NK-92 (cell line): ENCODE measurements around the gene TM4SF20.
"Not testable (repeated sequence)": the region's sequence is repeated elsewhere in the genome, so short reads cannot be mapped to it uniquely, and the experiment has no call there.

ENCODE experiments used
- DNase-seq: peaks from one replicate; lab custom pipeline; 2025; ENCODE audit not compliant: unreplicated experiment; lab: John Stamatoyannopoulos, UW

Gene TM4SF20

DNA sequence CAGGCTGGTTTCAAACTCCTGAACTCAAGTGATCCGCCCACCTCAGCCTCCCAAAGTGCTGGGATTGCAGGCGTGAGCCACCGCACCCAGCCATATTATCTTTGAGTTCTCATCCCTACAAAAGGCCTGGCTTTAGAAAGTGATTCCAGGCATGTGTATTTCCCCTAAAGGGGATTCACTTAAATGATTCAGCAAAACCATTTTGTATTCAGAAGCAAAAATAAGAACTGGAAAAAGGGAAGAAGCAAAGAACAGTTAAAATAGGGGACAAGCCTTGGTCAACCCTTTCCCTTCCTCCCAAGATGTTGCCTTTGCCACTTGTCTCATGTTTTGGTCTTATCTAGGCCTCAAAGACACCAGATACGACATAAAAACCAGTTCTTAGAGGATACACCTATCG, 10.5 kb downstream of the TM4SF20 start:
- DNase-seq, result no peak

DNA sequence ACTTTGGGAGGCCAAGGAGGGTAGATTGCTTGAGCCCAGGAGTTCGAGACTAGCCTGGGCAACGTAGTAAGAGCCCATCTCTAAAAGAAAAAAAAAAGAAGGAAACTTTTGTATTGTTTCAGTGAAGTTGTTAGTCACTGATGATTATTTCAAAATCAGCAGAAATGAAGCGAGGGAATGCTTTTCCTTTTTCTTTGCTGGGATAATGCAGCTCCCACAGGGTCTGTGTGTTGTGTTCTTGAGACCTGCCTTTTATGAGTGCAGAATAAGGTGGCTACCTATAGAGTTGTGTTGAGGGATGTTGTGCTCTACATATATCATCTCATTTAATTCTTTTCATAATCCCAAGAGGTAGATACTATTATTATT, 11.7 kb downstream of the TM4SF20 start:
- DNase-seq, result no peak

DNA sequence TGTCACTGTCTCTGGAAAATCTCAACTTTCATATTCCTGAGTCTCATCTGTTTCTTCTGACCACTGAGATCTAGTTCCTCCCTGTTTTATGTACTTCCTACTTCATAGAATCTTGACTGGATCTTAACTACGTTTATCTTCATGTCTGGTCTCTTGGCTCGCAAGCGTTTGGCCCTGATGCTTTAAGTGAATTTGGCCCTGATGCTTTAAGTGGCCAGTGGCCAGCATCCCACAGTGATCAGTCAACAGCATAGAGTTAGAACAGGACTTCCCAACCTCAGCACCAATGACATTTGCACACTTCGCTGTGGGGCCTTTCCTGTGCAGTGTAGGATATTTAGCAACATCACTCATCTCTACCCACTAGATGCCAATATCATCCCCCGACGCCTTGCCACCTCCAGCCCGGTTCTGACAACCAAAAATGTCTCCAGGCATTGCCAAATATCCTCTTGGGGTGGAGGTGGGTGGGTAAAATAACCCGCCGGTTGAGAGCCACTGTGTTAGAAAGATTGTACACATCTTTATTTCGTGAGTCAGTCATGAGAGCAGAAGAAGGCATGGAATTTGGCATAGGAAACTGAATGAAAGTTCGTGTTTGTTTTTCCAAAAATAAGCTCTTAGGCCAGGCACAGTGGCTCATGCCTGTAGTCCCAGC, 12.2 kb downstream of the TM4SF20 start:
- no peak for DNase-seq

DNA sequence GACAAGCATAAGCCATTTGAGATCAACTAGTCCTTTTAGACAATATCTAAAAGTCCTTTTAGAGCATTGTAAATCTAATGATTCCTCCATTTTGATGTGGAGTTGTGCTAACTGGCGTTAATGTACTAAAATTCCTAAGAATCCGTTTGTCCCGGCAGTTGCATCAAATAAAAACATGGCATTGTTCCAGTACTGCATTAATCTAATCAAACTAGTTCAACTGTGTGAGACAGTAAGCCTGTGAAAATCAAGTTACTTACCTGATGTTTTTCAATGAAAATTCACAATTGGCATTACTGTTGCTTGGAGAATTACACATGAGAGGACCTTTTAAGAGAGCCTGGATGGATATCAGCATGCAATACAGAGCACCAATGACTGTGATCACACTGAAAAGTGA, 13.3 kb downstream of the TM4SF20 start:
- no peak for DNase-seq

- not testable (repeated sequence) for DNase-seq
Measured at GRCh38 chr2:227364585-227365263, 14.4 kb downstream of the TM4SF20 start.

- no peak for DNase-seq
Measured at GRCh38 chr2:227363756-227364155, 15.3 kb downstream of the TM4SF20 start.

DNA sequence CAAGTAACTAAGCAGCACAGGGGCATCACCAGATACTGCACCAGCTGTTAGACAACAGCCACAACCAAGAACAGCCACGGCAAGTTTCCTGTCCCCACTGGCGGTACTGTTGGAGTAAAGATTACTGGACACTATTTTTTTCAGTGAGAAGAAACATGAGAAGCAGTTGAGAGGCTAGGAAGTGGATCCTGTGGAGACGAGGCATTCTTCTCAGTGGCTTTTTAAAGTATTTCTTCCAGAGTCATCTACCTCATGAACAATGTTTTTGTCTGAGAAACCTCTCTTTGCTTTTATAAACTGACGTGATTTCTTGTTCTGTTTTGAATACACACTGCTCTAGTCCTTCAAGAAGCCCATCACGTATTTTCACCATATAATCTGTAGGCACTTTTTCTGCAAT, 18.8 kb downstream of the TM4SF20 start:
- no peak for DNase-seq

DNA sequence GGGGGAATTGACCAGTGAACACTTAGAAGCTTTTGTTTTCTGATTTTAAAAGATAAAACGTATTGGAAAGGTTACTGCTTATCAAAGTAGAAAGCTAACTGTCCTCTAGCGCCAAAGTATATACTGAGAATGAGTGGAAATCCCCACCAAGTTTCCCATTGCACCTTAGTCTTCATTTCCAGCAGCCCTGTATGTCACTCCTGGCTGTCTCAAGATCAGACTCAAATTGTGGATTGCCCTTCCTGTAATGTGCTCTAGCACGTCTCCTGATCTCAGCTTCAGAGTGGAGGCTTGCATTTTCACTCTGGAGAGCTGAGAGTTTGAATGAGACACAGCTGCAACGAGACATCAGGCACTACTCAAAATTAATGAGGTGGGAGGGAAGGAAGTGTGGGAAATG, 27.5 kb downstream of the TM4SF20 start:
- DNase-seq, result no peak

- no peak for DNase-seq
Measured at GRCh38 chr2:227349989-227350612, 29.0 kb downstream of the TM4SF20 start.

DNA sequence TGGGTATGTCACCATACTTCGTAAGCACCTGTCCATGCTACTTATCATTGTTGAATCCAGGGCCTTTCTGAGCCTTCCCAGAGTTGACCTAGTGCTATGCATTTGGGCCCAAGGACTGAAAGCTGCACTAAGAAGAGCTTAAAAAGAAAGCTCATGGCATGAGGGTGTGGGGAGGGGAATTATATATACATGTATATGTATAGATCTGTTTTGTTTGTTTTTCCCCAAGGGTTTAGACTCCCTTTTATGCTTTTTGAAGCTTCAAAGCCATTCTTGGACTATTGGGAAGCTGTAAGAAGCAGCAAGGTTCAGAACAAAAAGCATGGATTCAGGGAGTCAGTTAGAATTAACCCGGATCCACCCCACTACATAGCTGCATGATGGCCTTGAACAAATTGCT, 30.8 kb downstream of the TM4SF20 start:
- no peak for DNase-seq

DNA sequence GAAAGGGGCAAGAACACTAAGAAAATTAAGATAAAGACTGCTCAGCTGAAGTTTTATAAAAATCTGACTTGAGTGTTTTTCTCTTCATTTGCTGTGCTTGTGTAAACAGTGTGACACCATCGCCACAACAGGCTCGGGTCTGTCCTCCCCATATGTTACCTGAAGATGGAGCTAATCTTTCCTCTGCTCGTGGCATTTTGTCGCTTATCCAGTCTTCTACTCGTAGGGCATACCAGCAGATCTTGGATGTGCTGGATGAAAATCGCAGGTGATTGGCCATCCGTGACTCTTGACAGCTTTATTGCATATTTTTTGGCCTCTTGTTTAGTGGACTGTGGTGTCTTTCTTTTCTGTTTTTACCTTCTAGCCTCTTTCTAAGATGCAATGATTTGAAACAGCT, 32.0 kb downstream of the TM4SF20 start:
- no peak for DNase-seq

- DNase-seq, result no peak
Measured at GRCh38 chr2:227344231-227344630, 34.9 kb downstream of the TM4SF20 start.

GRCh38 chr2:227341553-227341952, 37.6 kb downstream of the TM4SF20 start:
- DNase-seq, result no peak

- no peak for DNase-seq
Measured at GRCh38 chr2:227340106-227340505, 39.0 kb downstream of the TM4SF20 start.

- DNase-seq, result no peak
Measured at GRCh38 chr2:227339098-227339599, 40.0 kb downstream of the TM4SF20 start.

DNA sequence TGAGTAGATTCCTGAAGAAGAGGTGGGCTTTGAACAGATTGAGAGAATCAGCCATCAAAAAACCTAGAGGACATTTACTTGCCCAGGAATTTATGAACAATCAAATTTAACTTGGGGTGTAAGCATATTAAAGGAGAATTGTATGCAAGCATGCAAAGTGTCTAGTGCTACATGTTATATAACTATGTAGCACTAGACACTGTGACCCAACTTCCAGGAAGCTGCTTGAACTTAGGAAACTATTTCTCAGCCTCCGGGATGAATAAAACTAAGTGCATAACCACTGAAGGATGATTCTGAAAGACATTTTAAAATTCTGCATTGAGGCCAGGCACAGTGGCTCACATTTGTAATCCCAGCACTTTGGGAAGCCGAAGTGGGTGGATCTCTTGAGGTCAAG, 41.7 kb downstream of the TM4SF20 start:
- DNase-seq, result no peak

DNA sequence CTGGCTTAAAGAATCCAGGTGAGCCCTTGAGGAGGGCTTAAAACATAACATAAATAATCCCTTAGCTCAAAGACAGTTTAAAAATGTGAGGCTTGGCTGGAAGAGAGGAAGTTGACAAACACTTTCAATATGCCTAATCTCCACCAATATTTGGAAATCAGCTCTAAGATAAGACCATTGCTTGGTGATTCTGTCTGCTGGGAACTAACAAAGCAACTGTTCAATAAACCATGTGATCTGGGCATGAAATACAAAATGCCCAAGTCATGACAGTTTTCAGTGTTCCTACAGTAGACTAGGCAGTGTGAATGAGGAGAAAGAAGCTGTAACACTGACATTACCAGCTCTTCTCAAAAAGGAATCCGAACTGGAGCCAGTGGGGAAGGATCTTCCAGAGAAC, 43.4 kb downstream of the TM4SF20 start:
- DNase-seq, result no peak

DNA sequence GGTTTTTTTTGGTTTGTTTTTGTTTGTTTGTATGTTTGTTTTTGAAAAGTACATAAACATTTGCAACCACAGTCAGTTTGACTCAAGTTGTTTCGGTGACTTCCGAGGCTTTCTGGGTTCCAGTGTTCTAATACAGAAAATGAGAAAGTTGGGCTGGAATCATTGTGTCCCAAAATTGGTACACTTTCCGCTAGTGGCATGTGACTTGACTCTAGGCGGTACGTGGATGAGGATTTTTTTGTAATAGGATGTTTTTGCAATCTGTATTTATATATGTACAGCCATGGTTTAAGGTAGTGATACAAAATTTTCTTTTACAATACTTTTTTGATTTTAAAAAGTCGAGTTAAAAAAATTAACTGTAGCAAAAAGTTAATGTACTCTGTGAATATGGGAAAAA, 52.3 kb downstream of the TM4SF20 start:
- DNase-seq, result no peak

GRCh38 chr2:227325839-227326195, 53.3 kb downstream of the TM4SF20 start:
- no peak for DNase-seq

- DNase-seq, result peak; percentile 67
Measured at GRCh38 chr2:227324995-227325838, 53.9 kb downstream of the TM4SF20 start, which contains the start of gene MFF. Gene MFF, plus strand, starts transcription at chr2:227325251. Its CDS starts 5,415 bp downstream, at chr2:227330666.

GRCh38 chr2:227324642-227324994, 54.5 kb downstream of the TM4SF20 start:
- no peak for DNase-seq
